Endothelial cell of umbilical vein (primary cell): Measurements from ENCODE around the gene SPINT1.

Source experiments
- EZH2 ChIP-seq: IDR thresholded peaks from 2 replicates; pipeline ENCODE4 v1.6.1; 2012; ENCODE audit warnings: borderline replicate concordance, low read depth, mild to moderate bottlenecking, moderate library complexity, low read length, inconsistent platforms; ENCODE audit not compliant: severe bottlenecking
- POLR2A ChIP-seq: IDR thresholded peaks from 2 replicates; pipeline ENCODE4 v1.6.1; 2012; ENCODE audit warnings: low read depth, mild to moderate bottlenecking, control low read depth, low read length
- TF ChIP-seq, protein P1 (sequence below), 2 donors: IDR thresholded peaks; 1 replicate in 1 of 2; 2 replicates in 1 of 2; pipeline ENCODE4 v1.5.1; 2011; ENCODE audit warnings: low read length in 2 of 2, mild to moderate bottlenecking in 2 of 2, moderate library complexity in 2 of 2, control low read depth in 1 of 2, inconsistent platforms in 1 of 2, low read depth in 1 of 2; ENCODE audit not compliant: insufficient read depth in 1 of 2; ENCODE audit errors: extremely low read depth in 1 of 2

DNA sequence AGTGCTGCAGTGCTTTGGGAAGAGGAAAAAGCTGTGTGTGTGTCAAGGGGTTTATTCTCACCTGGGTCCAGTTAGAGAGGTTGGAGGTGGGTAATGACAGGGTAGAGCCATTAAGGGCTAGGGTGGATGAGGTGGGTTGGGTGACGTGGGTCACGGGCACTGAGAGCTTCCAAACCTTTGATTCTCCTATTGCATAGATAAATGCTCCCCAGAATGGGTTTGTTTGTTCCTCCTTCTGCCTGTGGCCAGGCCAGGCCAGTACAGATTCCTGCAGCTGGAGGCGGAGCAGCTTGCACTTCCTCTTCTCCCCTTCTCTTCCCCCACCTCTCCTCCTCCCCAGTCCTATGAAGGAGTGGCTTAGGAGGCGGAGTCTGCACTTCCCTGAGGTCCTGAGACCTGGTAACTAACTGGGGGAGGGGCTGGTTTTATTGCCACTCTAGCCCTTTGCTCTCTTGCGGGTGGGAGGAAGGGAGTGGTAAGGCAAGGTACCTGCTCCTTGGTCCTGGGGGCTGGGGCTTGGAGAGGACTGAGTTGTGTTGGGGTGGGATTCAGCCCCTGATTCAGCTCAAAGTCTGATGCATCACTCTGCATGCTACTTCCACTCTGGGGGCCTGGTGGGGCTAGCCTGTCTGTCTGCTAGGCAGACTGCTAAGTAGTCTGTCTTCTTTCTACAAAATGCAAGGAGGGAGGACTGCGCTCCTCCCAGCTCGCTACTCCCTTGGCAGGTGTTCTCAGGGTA is 3.5 kb downstream of the SPINT1 start:
- TF ChIP-seq, protein P1, sequence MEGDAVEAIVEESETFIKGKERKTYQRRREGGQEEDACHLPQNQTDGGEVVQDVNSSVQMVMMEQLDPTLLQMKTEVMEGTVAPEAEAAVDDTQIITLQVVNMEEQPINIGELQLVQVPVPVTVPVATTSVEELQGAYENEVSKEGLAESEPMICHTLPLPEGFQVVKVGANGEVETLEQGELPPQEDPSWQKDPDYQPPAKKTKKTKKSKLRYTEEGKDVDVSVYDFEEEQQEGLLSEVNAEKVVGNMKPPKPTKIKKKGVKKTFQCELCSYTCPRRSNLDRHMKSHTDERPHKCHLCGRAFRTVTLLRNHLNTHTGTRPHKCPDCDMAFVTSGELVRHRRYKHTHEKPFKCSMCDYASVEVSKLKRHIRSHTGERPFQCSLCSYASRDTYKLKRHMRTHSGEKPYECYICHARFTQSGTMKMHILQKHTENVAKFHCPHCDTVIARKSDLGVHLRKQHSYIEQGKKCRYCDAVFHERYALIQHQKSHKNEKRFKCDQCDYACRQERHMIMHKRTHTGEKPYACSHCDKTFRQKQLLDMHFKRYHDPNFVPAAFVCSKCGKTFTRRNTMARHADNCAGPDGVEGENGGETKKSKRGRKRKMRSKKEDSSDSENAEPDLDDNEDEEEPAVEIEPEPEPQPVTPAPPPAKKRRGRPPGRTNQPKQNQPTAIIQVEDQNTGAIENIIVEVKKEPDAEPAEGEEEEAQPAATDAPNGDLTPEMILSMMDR (IDR thresholded peaks at IDR 0.05; ENCODE audit: extremely low read depth in 1 of 2, insufficient read depth in 1 of 2, low read depth in 1 of 2, low read length in 2 of 2) = no peak
- TF ChIP-seq POLR2A (no peak), EZH2 (no peak)
